GM04504 (cell line): Measurements from ENCODE around the gene MSI2.

Experiments used
- DNase-seq: peaks from one replicate; pipeline ENCODE4 v3.0.0-alpha.2; 2012; ENCODE audit warnings: low read depth

MSI2 gene

DNA sequence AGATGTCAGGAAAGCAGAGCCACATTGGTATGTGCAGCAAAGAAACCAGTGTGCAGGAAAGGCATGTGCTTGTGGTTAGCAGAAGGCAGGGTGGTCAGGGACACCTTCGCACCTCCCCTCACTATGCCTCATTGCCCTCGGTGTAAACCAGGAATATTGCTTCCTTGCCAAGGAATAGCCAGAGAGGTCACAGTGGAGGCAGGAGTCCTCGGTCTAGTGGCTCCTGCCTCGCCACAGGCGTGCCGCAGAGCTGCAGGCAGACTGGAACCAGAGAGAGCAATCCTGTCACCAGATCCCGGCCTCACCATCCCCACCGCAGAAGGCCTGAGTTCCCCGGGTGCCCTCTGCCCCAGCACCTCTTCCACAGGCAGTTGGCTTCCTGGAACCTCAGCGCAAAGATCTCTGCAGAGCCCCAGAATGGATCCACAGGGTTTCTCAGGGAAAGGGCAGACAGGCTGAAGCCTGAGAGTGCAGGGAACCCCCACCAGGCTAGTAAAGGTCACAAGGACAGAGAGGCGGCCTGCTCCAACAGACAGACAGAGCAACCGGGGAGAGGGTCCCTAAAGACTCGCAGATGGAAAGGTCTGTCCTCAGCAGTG, 467.2 kb downstream of the MSI2 start:
- no peak for DNase-seq

DNA sequence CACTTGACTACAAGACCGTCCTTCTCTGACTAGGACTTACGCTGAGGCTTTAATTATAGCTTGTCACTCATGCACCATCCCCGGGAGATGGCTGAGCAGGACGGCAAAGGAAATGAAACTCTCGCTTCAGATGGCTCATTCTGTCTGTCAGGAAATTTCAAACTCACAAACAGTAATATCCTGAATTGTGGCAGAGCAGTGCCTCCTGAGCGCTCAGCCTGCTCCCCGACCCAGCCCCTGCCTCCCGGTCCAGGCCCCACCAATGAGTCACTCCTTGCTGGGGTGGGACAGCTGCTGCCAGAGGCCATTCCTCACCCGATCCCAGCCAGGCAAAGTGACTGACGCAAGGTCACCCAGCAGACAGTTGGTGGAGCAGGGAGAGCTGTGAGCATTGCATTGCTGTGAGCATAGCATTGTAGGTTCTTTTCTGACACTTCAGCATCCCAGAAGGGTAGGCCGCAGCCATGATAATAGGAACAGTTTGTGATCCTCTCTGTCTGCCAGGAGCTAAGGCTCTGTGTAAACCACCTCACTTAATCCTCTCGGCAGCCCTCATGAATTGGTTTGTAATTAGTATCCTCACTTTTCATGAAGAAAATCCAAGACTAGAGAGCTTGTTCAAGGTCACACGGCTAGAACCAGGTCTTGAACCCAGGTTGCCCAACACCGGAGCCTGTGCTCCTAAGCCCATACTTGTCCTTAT, 467.9 kb downstream of the MSI2 start:
- DNase-seq, result no peak

DNA sequence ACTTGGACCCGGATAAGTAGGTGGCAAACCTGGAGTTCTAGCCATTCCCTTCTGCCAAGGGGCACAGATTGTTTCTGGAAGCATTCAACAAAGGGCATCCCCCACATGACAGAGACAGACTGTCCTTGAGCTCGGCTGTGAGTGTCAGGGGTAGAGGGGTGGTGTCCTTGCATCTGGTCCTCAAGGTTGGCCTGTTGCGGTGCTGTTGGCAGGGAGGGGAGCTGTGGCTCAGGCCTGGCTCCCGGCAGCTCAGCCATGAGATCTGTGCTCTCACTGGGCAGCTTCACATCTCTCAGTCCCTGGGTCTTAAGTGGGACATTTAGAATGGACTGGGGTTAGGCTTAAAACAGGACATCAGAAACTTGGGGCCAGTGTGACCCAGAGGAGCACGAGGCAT, 468.4 kb downstream of the MSI2 start:
- DNase-seq, result no peak

DNA sequence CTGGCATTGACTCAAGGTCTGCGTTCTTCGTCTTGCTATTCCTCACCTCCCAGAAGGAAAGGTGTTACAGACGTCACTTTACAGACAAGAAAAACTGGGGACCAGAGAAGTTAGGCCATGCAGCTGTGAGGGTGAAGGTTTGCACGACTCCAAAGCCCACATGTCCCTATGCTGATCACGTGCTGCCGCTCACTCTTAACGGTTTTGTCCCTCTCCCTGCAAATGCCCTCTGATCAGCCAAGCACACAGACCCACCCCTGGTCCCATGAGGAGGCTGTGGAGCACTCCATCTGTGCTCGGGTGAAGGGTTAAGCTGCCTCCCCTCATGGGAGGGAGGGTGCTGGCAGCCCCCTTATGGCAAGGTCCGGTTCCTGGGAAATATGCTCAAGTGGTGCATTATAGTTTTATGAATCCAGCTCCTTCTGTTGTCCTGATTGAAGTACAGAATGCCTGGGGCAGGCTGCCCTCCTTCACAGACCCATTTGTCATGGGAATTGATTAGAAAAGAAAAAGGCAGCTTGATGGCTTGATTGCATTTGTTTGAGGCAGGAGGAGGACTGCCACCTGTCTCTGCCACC, 470.0 kb downstream of the MSI2 start:
- no peak for DNase-seq

DNA sequence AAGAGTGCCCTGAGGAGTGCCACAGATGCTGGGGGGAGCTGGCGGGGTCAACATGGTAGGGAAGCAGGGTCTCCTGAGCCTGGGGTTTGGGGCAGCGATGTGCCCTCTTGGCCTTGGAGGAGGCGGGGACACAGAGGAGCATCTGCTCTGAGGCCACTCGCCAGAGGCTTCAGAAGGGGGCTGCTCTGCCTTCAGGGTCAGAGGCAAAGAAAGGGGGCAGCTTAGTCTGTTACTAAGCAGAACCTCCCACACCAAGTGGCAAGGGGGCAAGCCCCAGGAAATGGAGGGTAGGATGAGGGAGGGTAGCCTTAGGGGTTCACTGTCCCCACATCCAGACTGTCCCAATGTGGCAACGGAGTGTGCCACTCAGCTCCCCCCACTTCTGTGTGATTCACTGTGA, 470.5 kb downstream of the MSI2 start:
- DNase-seq, result no peak

DNA sequence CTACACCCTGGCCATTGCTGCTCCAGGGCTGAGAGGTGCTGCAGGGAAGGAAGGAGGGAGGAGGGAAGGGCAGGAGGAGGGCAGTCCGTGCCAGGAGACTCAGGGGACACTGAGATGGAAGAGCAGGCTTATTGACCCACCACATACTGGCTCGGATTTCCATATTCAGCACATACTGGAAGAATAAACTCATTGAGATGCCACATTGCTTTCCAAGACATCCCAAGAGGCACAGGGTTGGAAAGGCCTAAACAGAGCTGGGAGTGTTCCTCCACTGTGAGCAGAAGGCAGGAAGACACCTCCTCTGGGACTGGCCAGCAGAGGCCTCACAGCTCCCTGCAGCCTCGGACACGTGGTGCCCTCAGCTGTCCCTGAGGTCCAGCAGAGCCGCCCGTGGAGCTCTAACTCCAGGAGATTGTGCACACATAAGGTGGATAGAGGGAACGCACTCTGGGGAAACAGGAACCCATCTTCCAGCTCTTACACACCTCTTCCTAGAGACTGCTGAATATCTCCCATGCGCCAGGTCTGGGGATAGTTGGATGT, 471.4 kb downstream of the MSI2 start:
- DNase-seq, result no peak

DNA sequence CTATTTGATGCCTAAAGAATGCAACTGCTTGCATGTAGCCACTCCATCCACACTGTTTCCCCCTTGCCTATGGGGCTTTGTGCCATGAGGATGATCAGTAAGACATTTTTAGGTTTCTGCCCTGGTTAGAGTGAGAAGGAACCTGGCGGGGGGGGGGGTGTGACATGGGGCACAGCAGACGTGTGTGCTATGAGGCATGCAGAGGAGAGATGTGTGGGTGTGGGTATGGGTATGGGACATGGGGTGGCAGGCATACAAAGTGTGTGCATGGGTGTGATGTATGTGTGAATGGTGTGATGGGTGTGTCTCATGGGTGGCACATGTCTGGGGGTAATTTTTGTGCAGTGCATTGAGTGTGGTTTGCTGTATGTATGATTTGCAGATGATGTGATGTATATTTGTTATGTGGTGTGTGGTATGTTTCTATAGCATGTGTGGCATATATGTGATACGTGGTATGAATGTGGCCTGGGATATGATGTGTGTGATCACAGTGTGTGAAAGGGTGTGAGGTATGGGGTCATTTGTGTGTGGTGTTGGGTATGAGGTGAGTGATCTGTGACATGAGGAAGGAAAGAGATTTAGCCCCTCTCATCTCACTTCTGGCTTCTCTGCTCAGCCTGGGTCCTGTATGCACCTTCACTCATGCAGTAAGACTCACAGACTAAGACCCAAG, 473.8 kb downstream of the MSI2 start:
- no peak for DNase-seq

DNA sequence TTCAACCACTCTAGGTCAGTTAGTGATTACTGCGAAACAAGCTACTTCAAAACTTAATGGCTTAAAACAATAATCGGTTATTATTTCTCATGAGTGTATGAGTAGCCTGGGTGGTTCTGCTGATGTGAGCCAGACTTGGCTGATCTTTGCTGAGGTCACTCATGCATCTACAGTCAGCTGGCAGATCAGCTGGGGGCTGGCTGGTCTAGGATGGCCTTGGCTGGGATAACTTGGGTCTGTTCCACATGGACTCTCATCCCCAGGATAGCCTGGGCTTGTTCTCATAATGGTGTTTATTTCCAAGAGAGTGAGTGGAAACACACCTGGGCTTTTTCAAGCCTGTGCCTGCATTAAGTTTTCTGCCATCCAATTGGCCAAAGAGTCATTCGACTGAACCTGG, 475.7 kb downstream of the MSI2 start:
- no peak for DNase-seq

DNA sequence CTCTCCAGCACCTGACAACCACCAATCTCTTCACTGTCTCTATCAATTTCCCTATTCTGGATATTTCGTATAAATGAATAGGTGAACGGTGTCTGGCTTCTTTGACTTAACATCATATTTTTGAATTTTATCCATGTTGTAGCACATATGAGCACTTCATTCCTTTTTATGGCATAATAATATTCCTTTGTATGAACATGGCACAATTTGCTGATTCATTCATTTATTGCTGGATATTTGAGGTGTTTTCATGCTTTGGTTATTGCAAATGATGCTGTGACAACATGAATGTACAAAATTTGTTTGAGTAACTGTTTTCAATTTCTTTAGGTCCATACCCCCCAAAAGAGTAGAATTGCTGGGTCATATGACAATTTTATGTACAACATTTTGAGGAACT, 476.8 kb downstream of the MSI2 start:
- DNase-seq, result no peak
